NAMALWA (cell line): ENCODE data around the gene ADCY9.
"Not testable (repeated sequence)": the region's sequence is repeated elsewhere in the genome, so short reads cannot be mapped to it uniquely, and the experiment has no call there.

Experiments
- DNase-seq: peaks from one replicate; pipeline ENCODE4 v3.0.0-alpha.2; 2015; ENCODE audit warnings: low spot score

The ADCY9 gene

GRCh38 chr16:4093495-4094126, 22.6 kb downstream of the ADCY9 start:
- DNase-seq = no peak

DNA sequence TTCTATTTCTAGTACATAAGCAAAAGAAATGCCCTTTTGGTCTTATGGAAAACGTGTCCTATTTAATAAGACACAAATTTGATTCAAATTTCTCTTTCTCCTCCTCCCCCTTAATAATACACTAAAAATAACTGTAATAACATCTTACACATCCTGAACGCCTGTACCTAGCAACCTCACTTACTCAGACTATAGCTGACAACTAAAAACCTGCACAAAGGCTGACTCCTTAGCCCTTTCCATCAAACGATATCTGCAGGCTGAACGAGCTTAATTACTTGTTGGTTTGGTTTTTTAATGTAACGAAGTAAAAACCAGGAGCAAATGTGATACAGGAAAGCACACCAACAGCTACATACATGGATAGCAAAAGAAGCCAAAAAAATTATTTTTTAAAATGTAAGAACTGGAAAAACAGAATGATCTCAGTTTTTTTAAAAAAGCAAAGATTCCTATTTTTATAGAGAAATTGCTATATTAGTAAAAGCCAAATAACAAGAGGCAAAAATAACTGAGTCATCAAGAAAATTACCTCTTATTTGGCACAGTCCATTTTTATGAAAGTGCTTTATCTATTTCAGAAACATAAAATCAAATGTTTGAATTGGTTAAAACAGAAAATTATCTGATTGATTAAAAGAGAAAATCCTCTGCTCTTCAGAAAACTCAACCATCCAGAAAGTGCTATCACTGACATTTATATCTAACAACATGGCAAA, 23.5 kb downstream of the ADCY9 start:
- no peak for DNase-seq

- no peak for DNase-seq
Observed at GRCh38 chr16:4091240-4092012, 24.8 kb downstream of the ADCY9 start.

- no peak for DNase-seq
Observed at GRCh38 chr16:4090351-4090851, 25.8 kb downstream of the ADCY9 start.

DNA sequence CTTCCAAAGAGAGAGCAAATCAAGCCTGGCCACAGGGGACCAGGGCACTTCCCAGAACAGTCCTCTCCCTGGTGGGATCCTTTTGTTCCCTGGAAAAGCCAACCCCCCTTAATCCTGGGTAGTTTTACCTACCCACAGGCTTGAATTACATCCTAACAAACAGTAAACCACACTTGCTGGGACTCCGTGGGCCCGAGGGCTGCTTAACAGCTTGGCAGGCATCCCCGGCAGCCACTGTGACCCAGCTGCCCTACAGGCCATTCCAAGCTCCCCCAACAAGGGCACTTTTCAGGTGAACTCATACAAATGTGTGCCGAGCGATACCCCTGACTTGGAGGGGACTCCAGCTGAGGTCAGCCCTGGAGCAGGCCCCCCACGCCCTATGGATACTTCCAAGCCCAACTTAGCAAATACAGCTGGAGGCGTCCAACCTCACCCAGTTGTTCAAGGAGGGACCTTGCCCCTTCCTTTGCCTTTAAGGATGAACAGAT, 26.4 kb downstream of the ADCY9 start:
- no peak for DNase-seq

DNA sequence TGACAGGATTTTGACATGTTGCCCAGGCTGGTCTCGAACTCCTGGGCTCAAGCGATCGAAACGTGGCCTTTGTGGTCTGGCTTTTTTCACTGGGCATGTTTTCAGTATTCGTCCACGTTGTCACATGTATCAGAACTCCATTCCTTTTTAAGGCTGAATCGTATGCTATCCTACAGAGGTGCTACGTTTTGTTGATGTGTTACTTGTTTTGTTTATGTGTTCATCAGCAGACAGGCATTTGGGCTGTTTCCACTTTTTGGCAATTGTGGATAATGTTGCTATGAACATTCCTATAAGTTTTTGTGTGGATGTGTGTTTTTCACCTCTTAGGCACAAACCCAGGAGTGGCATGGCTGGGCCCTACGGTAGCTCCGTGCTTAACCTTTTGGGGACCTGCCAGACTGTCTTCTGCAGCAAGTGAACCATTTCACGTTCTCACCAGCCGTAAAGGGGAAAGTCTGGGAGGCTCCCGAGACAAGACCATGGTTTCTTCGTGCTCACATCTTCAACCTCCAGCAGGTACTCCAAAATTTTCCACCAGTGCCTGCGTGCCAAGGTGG, 26.9 kb downstream of the ADCY9 start:
- DNase-seq = no peak

GRCh38 chr16:4087990-4088577, 28.2 kb downstream of the ADCY9 start:
- no peak for DNase-seq

DNA sequence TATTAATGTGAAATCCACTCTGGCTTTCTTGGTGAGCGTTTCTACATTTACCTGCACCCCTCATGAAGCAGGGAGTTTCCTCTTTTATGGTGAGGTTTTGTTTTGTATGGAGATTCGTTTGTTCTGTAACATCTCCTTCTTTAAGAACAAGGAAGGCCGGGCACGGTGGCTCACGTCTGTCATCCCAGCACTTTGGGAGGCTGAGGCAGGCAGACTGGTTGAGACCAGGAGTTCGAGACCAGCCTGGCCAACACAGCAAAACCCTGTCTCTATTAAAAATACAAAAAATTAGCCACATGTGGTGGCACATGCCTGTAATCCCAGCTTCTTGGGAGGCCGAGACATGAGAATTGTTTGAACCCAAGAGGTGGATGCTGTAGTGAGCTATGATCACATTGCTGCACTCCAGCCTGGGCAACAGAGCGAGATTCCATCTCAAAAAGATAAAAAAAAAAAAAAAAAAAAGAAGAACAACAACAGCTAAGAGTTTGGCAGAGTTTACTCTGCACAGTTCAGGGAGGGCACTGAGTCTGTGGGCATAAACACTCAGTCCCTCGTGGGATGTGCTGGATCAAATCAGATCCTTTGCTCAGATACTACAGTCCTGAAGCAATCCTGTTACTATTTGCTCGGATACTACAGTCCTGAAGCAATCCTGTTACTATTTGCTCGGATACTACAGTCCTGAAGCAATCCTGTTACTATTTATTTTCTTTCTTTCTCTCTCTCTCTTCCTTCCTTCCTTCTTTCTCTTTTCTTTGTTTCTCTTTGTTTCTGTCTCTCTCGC, 28.9 kb downstream of the ADCY9 start:
- DNase-seq = no peak

DNA sequence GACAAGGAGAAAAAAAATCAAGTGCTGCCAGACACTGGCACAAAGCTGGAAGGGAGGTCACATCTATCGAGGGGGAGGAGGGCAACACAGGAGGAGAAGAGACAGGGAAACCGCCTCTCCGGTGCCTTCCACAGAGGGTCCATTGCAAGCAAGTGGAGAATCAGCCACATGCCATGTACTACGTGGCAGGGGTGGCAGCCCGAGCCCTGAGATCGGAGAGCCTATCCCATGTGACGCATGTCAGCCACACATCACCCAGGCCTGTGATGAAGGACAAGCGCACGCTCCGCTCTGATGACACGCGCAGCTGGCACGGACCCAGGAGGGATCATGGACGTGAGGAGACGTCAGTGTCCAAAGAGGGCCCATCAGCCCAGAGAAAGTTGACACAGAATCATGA, 30.1 kb downstream of the ADCY9 start:
- no peak for DNase-seq

DNA sequence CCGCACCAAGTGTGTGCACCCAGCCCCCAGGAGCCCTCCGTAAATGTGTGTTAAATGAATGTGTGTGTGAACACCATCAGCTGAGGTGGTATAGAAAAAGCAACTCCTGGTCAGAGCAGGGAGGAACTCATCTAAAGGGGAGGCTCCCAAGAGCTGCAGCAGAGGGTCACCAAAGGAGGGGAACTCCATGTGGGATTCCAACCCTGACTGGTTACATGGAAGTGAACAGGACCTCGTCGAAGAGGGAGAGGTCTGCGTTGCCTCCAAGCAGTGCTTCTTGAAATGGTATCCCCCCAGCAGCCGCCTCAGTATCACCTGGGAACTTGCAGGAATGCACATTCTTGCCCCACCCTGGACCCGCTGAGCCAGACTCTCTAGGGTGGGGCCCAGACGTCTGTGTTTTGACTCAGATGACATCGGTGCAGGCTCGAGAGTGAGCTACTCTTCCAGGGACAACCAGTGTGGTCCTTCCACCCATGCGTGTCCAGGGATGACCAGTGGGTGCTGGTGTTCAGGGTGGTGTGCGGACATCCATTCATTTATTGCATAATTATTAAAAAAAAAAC, 30.8 kb downstream of the ADCY9 start:
- DNase-seq = no peak

DNA sequence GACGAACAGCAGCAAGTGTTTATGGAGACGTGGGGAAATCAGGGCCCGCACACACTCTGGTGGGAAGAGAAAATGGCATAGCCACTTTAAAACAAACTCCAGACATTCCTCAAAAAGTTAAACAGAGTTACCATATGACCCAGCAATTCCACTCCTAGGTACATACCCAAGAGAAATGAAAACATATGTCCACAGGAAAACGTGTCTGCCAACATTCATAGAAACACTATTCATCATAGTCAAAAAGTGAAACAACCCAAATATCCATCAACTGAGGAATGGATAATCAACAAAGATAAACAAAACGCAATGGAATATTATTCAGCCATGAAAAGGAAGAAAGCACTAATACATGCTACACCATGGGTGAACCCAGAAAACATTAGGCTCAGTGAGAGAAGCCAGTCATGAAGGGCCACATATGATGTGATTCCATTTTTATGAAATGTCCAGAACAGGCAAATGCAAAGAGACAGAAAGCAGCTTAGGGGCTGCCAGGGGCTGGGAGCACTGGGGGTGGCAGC, 32.8 kb downstream of the ADCY9 start:
- DNase-seq = no peak

- DNase-seq = no peak
Observed at GRCh38 chr16:4082474-4083044, 33.7 kb downstream of the ADCY9 start.

- no peak for DNase-seq
Observed at GRCh38 chr16:4081521-4082021, 34.7 kb downstream of the ADCY9 start.

GRCh38 chr16:4081047-4081446, 35.2 kb downstream of the ADCY9 start:
- DNase-seq = no peak

DNA sequence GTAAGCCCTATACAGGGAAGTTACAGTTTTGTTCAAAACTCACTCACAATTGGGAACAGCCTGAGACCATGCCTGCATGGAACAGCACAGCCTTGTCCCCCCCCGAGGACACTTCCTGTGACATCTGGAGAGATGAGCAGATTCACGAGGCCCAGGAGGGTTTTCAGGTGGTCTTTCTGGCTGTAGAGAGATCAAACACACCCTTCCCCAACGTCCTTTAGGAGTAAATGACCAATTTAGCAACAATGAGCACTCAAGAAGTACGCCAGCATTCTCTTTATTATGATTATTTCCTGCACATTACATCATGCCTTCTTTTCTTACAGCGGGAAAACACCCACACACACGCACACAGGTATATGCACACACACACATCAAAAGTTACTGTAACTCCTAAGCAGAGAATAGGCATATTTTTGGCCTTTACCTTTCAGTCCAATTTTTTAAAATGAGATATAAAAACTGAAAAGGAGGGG, 39.0 kb downstream of the ADCY9 start:
- no peak for DNase-seq

GRCh38 chr16:4075534-4075933, 40.7 kb downstream of the ADCY9 start:
- DNase-seq = no peak

DNA sequence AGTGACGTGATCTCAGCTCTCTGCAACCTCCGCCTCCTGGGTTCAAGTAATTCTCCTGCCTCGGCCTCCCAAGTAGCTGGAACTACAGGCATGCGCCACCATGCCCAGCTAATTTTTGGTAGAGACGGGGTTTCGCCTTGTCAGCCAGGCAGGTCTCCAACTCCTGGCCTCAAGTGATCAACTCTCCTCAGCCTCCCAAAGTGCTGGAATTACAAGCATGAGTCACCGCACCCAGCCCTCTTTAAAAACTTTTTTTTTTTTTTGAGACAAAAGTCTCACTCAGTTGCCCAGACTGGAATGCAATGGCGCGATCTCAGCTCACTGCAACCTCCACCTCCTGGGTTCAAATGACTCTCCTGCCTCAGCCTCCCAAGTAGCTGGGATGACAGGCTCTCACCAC, 43.1 kb downstream of the ADCY9 start:
- not testable (repeated sequence) for DNase-seq

DNA sequence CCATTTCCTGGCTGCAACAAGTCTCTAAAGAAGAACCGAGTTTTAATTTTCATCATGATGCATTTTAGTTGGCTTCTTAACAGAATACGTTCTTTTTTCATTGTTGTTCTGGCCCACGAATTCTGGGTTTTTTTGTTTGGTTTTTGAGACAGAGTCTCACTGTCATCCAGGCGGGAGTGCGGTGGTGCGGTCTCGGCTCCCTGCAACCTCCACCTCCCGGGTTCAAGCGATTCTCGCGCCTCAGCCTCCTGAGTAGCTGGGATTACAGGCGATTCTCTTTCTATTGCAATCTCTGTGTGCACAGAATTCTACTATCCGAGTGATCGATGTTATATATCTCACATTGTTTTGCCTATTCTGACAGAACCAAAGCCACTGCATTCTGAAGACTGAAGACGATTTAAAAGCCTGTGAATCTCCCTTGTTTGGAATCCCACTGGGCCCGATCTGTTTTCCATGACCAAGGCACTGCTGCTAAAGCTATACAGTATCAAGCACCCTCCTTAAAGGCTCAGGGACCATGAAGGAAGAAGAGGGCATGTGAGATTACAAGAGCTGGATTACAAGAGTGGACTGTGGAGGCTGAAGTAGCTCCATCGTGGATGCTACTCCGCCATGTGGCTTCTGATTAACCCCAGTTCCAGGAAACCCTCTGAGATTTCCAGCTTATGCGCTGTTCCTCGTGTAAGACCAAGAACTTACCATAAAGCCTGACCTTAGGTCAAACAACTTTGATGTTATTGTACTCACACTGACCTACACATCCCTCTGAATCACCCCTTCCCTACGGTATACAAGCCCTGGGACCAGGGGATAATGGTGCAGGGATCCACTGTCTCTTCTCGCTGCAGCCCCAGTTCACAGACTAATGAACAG, 44.3 kb downstream of the ADCY9 start:
- no peak for DNase-seq

DNA sequence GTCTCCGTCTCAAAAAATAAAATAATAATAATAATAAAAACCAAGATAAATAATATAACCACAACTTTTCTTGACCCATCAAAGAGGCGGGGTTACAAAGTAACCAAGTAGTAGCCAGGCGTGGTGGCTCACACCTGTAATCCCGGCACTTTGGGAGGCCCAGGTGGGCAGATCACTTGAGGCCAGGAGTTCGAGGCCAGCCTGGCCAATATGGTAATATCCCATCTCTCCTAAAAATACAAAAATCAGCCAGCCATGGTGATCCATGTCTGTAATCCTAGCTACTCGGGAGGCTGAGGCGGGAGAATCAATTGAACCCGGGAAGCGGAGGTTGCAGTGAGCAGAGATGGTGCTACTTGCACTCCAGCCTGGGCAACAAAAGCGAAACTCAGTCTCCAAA, 45.3 kb downstream of the ADCY9 start:
- DNase-seq = no peak
